SW 1271 (cell line): ENCODE data around the gene GSTM2.
A peak's percentile ranks its signal among the peaks of the same experiment; 100 is the strongest.
"Not testable (repeated sequence)": the region's sequence is repeated elsewhere in the genome, so short reads cannot be mapped to it uniquely, and the experiment has no call there.

Experiments
- DNase-seq, 2 experiments: peaks; one replicate each; lab custom pipeline; 2025; lab: John Stamatoyannopoulos, UW

The GSTM2 gene

GRCh38 chr1:109677459-109677858 lies 9.6 kb downstream of the GSTM2 start:
- DNase-seq: no peak

- DNase-seq: not testable (repeated sequence)
Observed at GRCh38 chr1:109678637-109679036, 10.8 kb downstream of the GSTM2 start.

DNA sequence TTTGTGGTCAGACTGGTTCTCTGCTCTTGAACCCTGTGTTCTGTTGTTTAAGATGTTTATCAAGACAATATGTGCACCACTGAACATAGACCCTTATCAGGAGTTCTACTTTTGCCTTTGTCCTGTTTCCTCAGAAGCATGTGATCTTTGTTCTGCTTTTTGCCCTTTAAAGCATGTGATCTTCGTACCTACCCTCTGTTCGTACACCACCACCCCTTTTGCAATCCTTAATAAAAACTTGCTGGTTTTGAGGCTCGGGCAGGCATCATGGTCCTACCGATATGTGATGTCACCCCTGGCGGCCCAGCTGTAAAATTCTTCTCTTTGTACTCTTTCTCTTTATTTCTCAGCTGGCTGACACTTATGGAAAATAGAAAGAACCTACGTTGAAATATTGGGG lies 16.9 kb downstream of the GSTM2 start:
- DNase-seq: not testable (repeated sequence)

DNA sequence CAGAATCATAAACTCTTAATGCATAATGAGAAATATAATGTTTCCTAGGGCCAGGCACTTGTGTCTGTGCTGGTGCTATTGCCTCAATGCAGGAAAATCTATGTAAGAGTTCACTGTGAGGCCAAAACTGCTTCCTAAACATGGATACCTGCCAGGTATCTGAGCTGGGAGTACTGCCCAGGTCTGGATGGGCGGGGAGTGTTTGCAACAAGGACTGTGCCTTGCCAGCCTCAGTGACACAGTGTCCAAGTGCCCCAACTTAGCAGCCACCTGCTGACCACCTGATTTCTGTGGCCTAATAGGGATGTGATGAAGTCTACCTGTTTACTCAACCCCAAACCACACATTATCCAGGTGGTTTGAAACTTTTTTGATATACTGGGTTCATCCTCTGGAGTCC lies 17.5 kb downstream of the GSTM2 start:
- DNase-seq: not testable (repeated sequence)

- not testable (repeated sequence) for DNase-seq
Observed at GRCh38 chr1:109685890-109686289, 18.0 kb downstream of the GSTM2 start.

- DNase-seq: not testable (repeated sequence)
Observed at GRCh38 chr1:109687109-109687508, 19.3 kb downstream of the GSTM2 start.

DNA sequence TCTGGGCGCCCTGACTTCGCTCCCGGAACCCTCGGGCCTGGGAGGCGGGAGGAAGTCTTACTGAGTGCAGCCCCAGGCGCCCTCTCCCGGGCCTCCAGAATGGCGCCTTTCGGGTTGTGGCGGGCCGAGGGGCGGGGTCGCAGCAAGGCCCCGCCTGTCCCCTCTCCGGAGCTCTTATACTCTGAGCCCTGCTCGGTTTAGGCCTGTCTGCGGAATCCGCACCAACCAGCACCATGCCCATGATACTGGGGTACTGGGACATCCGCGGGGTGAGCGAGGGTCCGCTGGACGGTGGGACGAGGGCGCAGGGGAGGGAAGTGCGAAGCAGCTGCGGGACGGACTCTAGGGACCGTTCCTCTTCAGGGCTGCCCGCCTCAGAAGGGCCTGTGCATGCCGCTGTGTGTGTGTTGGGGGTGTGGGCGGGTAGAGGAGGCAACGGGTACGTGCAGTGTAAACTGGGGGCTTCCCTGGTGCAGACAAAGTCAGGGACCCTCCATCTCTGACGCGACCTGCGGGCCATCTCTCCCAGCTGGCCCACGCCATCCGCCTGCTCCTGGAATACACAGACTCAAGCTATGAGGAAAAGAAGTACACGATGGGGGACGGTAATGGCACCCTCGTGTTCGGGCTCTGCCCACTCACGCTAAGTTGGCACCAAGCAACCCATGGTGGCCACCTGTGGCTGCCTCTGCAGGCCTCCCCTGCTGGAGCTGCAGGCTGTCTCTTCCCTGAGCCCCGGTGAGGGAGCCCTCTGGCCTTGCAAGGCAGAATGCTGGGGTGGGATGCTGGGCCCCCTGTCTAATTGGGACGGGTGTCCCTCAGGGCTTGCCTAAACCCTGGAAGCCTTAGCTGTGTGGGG lies 20.0 kb downstream of the GSTM2 start, which contains the start of gene GSTM1:
GSTM1 (plus strand) TSS at position 177 of the 859 bp plus-strand sequence; CDS start at position 234, 57 bp downstream.
- DNase-seq: peak in 1 of 2 experiments; percentile 3

DNA sequence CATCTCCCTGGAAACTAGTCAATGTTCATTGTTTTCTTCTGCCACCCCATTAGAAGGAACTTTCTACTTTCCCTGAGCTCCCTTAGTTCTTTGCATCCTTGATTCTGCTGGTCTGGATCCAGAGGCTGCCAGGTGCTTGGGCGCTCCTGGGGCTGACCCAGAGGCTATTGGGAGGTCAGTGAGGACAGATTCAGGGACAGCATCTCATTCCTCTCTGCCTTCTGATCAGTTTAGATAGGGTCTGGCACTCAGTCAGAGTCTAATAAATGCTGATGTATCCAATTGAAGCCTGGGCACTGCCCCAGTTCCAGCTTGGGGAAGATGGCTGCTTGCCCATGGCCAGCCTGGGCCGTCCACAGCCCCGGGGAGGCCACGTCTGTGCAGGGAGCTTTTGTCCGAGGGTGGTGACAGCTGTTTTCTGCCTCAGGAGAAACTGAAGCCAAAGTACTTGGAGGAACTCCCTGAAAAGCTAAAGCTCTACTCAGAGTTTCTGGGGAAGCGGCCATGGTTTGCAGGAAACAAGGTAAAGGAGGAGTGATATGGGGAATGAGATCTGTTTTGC lies 22.1 kb downstream of the GSTM2 start:
- DNase-seq: no peak

DNA sequence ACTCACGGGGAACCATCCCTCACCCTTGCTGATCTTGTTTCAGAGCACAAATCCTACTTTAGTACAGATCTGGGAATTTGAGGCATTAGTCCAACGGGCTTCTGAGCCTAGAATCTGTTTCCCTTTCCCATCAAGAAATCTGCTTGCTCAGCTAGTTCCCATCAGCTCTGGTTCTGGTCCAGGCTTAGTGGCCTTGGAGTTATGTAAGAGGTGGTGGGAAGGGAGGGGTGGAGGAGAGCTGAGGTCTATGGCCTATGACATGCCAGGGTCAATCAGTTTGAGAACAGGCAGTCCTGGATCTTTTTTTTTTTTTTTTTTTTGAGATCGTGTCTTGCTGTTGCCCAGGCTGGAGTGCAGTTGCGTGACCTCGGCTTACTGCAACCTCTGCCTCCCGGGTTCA lies 23.9 kb downstream of the GSTM2 start:
- no peak for DNase-seq

- DNase-seq: not testable (repeated sequence)
Observed at GRCh38 chr1:109694400-109694799, 26.5 kb downstream of the GSTM2 start.

DNA sequence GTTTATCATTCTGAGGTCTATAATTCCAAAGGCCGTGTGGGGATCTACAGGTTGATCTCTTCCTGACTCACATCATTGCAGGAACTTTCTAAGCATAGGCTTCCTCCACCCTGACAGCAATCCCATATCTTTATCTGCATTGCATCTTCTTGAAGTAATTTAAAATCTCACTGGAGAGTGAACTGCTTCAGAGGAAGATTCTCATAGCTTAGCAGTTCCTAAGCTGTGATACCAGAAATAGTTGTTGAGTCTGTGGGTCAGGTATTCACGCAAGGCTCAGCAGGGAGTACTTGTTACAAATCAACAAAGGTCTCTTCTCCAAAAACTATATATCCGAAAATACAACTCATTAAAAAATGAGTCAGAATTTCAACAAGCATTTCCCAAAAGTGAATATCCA lies 27.3 kb downstream of the GSTM2 start:
- DNase-seq: not testable (repeated sequence)

GRCh38 chr1:109697066-109697465 lies 29.2 kb downstream of the GSTM2 start:
- no peak for DNase-seq

- DNase-seq: not testable (repeated sequence)
Observed at GRCh38 chr1:109697861-109698260, 30.0 kb downstream of the GSTM2 start.

- not testable (repeated sequence) for DNase-seq
Observed at GRCh38 chr1:109702940-109703339, 35.1 kb downstream of the GSTM2 start.

- DNase-seq: no peak
Observed at GRCh38 chr1:109704173-109704572, 36.3 kb downstream of the GSTM2 start.

GRCh38 chr1:109705411-109705810 lies 37.6 kb downstream of the GSTM2 start:
- no peak for DNase-seq

- not testable (repeated sequence) for DNase-seq
Observed at GRCh38 chr1:109708949-109709348, 41.1 kb downstream of the GSTM2 start.

GRCh38 chr1:109709822-109710221 lies 42.0 kb downstream of the GSTM2 start:
- not testable (repeated sequence) for DNase-seq

DNA sequence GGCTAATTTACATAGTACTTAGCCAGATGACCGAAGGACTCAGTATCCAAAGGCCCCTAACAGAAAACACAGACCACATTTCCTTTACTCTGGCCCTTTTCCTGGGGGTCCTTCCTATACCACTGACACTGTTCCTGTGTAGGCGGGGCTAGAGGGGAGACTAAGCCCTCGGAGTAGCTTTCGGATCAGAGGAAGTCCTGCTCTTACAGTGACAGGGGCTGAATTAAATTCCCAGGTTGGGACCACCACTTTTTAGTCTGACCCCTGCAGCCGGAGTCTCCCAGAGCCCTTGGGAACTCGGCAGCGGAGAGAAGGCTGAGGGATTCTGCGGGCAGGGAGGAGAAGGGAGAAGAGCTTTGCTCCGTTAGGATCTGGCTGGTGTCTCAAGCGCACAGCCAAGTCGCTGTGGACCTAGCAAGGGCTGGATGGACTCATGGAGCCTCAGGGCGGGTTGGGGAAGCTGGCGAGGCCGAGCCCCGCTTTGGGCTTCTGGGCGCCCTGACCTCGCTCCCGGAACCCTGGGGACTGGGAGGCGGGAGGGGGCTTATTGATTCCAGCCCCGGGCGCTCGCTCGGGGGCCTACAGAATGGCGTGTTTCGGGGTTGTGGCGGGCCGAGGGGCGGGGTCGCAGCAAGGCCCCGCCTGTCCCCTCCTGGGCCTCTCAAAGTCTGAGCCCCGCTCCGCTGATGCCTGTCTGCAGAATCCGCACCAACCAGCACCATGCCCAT lies 43.9 kb downstream of the GSTM2 start, which contains the start of gene GSTM5:
GSTM5 (plus strand) TSS at position 659 of the 728 bp plus-strand sequence; CDS start at position 721, 62 bp downstream.
- not testable (repeated sequence) for DNase-seq

DNA sequence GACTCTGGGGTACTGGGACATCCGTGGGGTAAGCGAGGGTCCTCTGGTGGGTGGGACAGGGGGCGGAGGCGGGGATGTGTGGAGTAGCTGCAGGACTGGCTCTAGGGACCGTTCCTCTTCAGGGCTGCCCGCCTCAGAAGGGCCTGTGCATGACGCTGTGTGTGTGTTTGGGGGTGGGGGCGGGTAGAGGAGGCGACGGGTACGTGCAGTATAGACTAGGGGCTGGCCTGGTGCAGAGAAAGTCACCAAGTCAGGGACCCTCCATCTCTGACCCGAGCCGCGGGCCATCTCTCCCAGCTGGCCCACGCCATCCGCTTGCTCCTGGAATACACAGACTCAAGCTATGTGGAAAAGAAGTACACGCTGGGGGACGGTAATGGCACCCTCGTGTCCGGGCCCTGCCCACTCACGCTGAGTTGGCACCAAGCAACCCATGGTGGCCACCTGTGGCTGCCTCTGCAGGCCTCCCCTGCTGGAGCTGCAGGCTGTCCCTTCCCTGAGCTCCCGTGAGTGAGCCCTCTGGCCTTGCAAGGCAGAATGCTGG lies 44.5 kb downstream of the GSTM2 start:
- DNase-seq: no peak

- DNase-seq: no peak
Observed at GRCh38 chr1:109713636-109714035, 45.8 kb downstream of the GSTM2 start.
